GM19468 (cell line): ENCODE data around the gene TEK.
"Not testable (repeated sequence)": the region's sequence is repeated elsewhere in the genome, so short reads cannot be mapped to it uniquely, and the experiment has no call there.

Experiments
- ATAC-seq: cut with Tn5 transposase; IDR thresholded peaks from one replicate; pipeline ENCODE4 v1.9.1; 2021; ENCODE audit warnings: mild to moderate bottlenecking, moderate library complexity, moderate number of reproducible peaks; ENCODE audit not compliant: unreplicated experiment; ENCODE audit errors: extremely low read depth

Gene TEK

DNA sequence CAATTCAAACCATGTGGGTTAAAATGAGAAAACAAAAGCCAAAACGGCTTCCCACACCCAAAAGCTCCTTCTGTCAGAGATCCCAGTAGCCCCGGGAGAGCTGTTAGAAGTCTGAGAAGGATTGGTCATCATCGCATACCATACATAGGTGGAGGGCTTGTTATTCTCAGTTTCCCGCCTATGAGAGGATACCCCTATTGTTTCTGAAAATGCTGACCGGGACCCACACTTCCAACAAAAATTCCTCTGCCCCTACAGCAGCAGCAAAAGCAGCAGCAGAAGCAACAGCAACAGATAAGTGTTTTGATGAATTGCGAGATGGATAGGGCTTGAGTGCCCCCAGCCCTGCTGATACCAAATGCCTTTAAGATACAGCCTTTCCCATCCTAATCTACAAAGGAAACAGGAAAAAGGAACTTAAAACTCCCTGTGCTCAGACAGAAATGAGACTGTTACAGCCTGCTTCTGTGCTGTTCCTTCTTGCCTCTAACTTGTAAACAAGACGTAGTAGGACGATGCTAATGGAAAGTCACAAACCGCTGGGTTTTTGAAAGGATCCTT, at the start of gene TEK:
Gene TEK (plus strand): TSS at position 245 of the 561 bp plus-strand sequence. CDS start 366 bp downstream, outside the sequence.
- ATAC-seq: no peak

- ATAC-seq: no peak
These were observed 49.6 kb upstream of the TEK start for GRCh38 chr9:27059412-27059811.

- no peak for ATAC-seq
These were observed 49.1 kb upstream of the TEK start for GRCh38 chr9:27059907-27060306.

GRCh38 chr9:27065288-27065687, 43.7 kb upstream of the TEK start:
- no peak for ATAC-seq

DNA sequence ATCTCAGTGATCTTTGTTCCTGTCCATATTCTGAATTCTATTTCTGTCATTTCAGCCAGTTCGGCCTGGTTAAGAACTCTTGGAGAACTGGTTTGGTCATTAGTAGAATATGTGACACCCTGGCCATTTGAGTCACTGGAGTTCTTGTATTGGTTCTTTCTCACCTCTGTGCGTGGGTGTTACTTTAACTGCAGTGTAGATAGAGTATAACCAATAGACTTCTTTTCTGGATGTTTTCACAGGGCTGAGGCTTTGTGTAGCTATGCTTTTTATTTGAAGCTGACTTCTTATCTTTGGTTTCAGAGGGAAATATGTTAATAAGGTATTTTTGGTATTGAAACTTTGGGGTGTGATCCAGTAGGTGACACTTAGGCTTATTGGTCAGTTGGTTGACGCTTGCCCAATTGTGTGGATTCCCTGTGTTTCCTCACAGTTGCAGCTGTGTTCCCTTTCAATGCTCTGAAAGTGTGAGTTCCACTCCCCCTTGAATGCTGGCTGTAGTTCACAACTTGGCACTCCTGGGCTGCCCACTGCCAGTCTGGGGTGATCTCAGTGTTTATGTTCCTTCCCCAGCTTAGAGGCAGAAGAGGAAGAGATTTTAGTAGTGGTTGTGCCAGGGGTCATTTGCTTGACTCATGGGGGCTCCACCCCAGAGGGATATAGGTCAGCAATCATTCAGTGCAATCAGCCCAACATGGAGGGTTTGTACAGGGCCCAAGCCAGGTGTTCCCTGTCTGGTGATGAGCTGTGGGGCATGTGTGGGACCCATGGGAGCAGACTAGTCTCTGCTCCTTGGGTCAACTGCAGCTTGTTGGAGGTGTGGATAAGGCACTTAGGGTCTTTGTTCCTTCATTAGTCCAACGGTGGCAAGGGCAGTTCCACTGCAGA, 34.9 kb upstream of the TEK start:
- no peak for ATAC-seq

GRCh38 chr9:27078685-27079084, 30.3 kb upstream of the TEK start:
- ATAC-seq: no peak

- no peak for ATAC-seq
These were observed 23.6 kb upstream of the TEK start for GRCh38 chr9:27085456-27085855.

DNA sequence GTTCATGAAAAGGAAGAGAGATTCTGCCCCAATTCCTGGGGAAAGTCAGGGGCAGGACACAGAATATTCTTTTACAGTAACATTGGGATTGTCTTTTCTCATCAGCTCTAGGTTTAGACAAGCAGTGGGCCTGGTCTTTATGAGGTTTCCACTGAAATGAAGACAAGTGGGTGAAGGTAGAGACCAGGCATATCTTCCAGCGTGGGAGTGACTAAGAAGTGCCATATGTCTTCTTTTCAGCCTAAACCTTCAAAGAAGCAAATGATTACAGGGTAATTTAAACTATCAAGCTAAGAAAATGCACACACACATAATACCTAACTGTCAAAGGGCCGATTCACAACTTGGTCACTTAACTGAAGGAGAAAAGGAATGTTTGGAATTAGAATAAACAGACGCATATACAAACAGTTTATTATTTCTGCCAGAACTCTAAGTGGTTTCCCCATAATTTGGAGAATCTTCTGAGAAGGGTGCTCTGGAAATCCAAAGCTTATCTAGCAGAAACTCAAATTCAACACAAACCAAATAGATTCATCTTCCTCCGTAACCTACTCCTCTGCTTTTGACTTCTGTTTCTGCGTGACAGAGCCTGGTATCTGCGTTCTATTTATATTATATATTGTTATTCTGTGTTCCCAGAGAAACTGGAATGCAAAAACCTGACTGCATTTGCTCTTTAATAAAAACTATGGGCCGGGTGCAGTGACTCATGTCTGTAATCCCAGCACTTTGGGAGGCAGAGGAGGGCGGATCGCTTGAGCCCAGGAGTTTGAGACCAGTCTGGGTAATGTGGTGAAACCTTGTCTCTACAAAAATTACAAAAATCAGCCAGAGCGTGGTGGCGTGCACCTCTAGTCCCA, 22.0 kb upstream of the TEK start:
- ATAC-seq: no peak

GRCh38 chr9:27088981-27089380, 20.0 kb upstream of the TEK start:
- no peak for ATAC-seq

- ATAC-seq: no peak
These were observed 19.3 kb upstream of the TEK start for GRCh38 chr9:27089706-27090105.

DNA sequence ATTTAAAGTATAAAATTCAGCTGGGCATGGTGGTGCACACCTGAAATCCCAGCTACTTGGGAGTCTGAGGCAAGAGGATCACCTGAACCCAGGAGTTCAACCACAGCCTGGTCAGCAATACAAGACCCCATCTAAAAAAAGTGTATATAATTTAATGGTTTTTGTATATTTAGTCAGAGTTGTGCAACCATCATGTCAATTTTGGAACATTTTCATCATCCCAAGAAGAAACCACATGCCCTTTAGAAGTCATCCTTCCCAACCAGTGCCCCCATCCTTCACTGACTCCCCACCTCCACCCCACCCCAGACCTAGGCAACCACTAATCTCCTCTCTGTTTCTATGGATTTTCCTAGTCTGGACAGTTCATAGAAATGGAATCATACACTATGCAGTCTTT, 18.8 kb upstream of the TEK start:
- ATAC-seq: no peak

- ATAC-seq: no peak
These were observed 18.3 kb upstream of the TEK start for GRCh38 chr9:27090711-27091110.

GRCh38 chr9:27092496-27092895, 16.5 kb upstream of the TEK start:
- not testable (repeated sequence) for ATAC-seq

- ATAC-seq: not testable (repeated sequence)
These were observed 15.5 kb upstream of the TEK start for GRCh38 chr9:27093384-27094067.

GRCh38 chr9:27094640-27095298, 14.3 kb upstream of the TEK start:
- ATAC-seq: no peak

- no peak for ATAC-seq
These were observed 1.8 kb upstream of the TEK start for GRCh38 chr9:27107241-27107640.

GRCh38 chr9:27109621-27110020, 596 bp downstream of the TEK start:
- no peak for ATAC-seq

- ATAC-seq: no peak
These were observed 1.2 kb downstream of the TEK start for GRCh38 chr9:27110181-27110580.

- ATAC-seq: no peak
These were observed 3.2 kb downstream of the TEK start for GRCh38 chr9:27112235-27112634.
